GM12892 (cell line): ENCODE data around the gene KCNJ5.

ENCODE experiments used
- POLR2A ChIP-seq: IDR thresholded peaks from 2 replicates; pipeline ENCODE4 v1.6.1; 2011; ENCODE audit warnings: low read depth, low read length, control low read depth
- POLR2AphosphoS5 ChIP-seq: IDR thresholded peaks from 2 replicates; pipeline ENCODE4 v1.6.1; 2011; ENCODE audit warnings: low read depth, low read length, control low read depth
- TAF1 ChIP-seq: IDR thresholded peaks from 2 replicates; pipeline ENCODE4 v1.6.1; 2011; ENCODE audit warnings: low read depth, mild to moderate bottlenecking, control low read depth, low read length, borderline replicate concordance

GRCh38 chr11:128884703-128885338, 6.3 kb upstream of the KCNJ5 start:
- TF ChIP-seq POLR2A (no peak), POLR2AphosphoS5 (no peak), TAF1 (no peak)
